H9 (cell line): Measurements from ENCODE around the gene RALY. TPM values are rescaled to one million over a fixed set of nuclear protein-coding genes. Genes with fewer than 3 reads are reported as not detected.

ENCODE experiments used
- DNase-seq: peaks from one replicate; pipeline ENCODE4 v3.0.0-alpha.2; 2017
- H2AFZ ChIP-seq: one replicate; pipeline ENCODE4 v1.6.1; 2013; ENCODE audit warnings: mild to moderate bottlenecking, low read length, control low read depth, moderate library complexity
- H2AK5ac ChIP-seq: 2 replicates; pipeline ENCODE4 v1.6.1; 2013; ENCODE audit warnings: low read length, control low read depth, mixed read lengths; ENCODE audit not compliant: insufficient read length
- H2BK120ac ChIP-seq: one replicate; pipeline ENCODE4 v1.6.1; 2013; ENCODE audit warnings: low read depth, mild to moderate bottlenecking, low read length, control low read depth, inconsistent platforms; ENCODE audit not compliant: poor library complexity, severe bottlenecking
- H2BK12ac ChIP-seq: 2 replicates; pipeline ENCODE4 v1.6.1; 2013; ENCODE audit warnings: low read length, control low read depth, mixed read lengths, low read depth; ENCODE audit not compliant: insufficient read length
- H2BK15ac ChIP-seq: 2 replicates; pipeline ENCODE4 v1.6.1; 2013; ENCODE audit warnings: low read depth, low read length, control low read depth
- H2BK20ac ChIP-seq: one replicate; pipeline ENCODE4 v1.6.1; 2013; ENCODE audit warnings: low read depth, mild to moderate bottlenecking, low read length, control low read depth, inconsistent platforms; ENCODE audit not compliant: poor library complexity, severe bottlenecking
- H2BK5ac ChIP-seq: 2 replicates; pipeline ENCODE4 v1.6.1; 2013; ENCODE audit warnings: low read length, control low read depth, mixed read lengths; ENCODE audit not compliant: insufficient read length
- H3K14ac ChIP-seq: 2 replicates; pipeline ENCODE4 v1.6.1; 2013; ENCODE audit warnings: low read length, control low read depth; ENCODE audit not compliant: insufficient read depth
- H3K18ac ChIP-seq: 2 replicates; pipeline ENCODE4 v1.6.1; 2013; ENCODE audit warnings: low read depth, mild to moderate bottlenecking, mixed read lengths, low read length, control low read depth; ENCODE audit not compliant: insufficient read length
- H3K23ac ChIP-seq: 2 replicates; pipeline ENCODE4 v1.6.1; 2013; ENCODE audit warnings: low read length, control low read depth, mixed read lengths, low read depth; ENCODE audit not compliant: insufficient read length
- H3K23me2 ChIP-seq: 2 replicates; pipeline ENCODE4 v1.6.1; 2013; ENCODE audit warnings: low read depth, mild to moderate bottlenecking, mixed read lengths, low read length, control low read depth; ENCODE audit not compliant: insufficient read length, poor library complexity, severe bottlenecking
- H3K27ac ChIP-seq: 2 replicates; pipeline ENCODE4 v1.5.1; 2013; ENCODE audit warnings: low read length, control low read depth, mixed read lengths, low read depth; ENCODE audit not compliant: insufficient read length
- H3K27me3 ChIP-seq: 2 replicates; pipeline ENCODE4 v1.6.1; 2013; ENCODE audit warnings: low read length, control low read depth, inconsistent platforms; ENCODE audit not compliant: insufficient read depth
- H3K4ac ChIP-seq: 2 replicates; pipeline ENCODE4 v1.6.1; 2013; ENCODE audit warnings: low read depth, mild to moderate bottlenecking, control low read depth, inconsistent platforms, low read length, moderate library complexity
- H3K4me1 ChIP-seq: 2 replicates; pipeline ENCODE4 v1.6.1; 2013; ENCODE audit warnings: low read length, control low read depth, inconsistent platforms; ENCODE audit not compliant: insufficient read depth
- H3K4me2 ChIP-seq: 2 replicates; pipeline ENCODE4 v1.6.1; 2013; ENCODE audit warnings: low read length, control low read depth, mixed read lengths; ENCODE audit not compliant: insufficient read length, insufficient read depth
- H3K56ac ChIP-seq: 2 replicates; pipeline ENCODE4 v1.6.1; 2013; ENCODE audit warnings: low read depth, mild to moderate bottlenecking, mixed read lengths, low read length, control low read depth; ENCODE audit not compliant: insufficient read length
- H3K79me1 ChIP-seq: 2 replicates; pipeline ENCODE4 v1.6.1; 2013; ENCODE audit warnings: low read depth, mild to moderate bottlenecking, moderate library complexity, low read length, control low read depth, inconsistent platforms; ENCODE audit not compliant: insufficient read depth, poor library complexity, severe bottlenecking
- H3K79me2 ChIP-seq: 2 replicates; pipeline ENCODE4 v1.6.1; 2013; ENCODE audit warnings: low read length, control low read depth, inconsistent platforms; ENCODE audit not compliant: insufficient read depth
- H3K9ac ChIP-seq: 2 replicates; pipeline ENCODE4 v1.6.1; 2013; ENCODE audit warnings: low read length, control low read depth, mixed read lengths; ENCODE audit not compliant: insufficient read length; ENCODE audit errors: extremely low read depth
- H3K9me3 ChIP-seq: one replicate; pipeline ENCODE4 v1.6.1; 2013; ENCODE audit warnings: low read depth, low read length, inconsistent platforms; ENCODE audit not compliant: control insufficient read depth
- H3T11ph ChIP-seq: one replicate; pipeline ENCODE4 v1.6.1; 2013; ENCODE audit warnings: mild to moderate bottlenecking, low read length, control low read depth, inconsistent platforms
- H4K20me1 ChIP-seq: one replicate; pipeline ENCODE4 v1.6.1; 2013; ENCODE audit not compliant: control insufficient read depth, insufficient read length, insufficient read depth
- H4K5ac ChIP-seq: 2 replicates; pipeline ENCODE4 v1.6.1; 2013; ENCODE audit warnings: low read depth, mild to moderate bottlenecking, mixed read lengths, low read length, control low read depth; ENCODE audit not compliant: insufficient read length
- H4K8ac ChIP-seq: replicated peaks from 2 replicates; pipeline ENCODE4 v1.6.1; 2013; ENCODE audit warnings: low read length, control low read depth, mixed read lengths, low read depth; ENCODE audit not compliant: insufficient read length
- H4K91ac ChIP-seq: 2 replicates; pipeline ENCODE4 v1.6.1; 2013; ENCODE audit warnings: low read depth, mild to moderate bottlenecking, moderate library complexity, mixed read lengths, low read length, control low read depth; ENCODE audit not compliant: insufficient read length
- H3K27ac Mint-ChIP-seq, 3 experiments: 2 replicates in 2 of 3; 3 replicates in 1 of 3; pipeline ENCODE4 v1.8.0; 2020 to 2021; ENCODE audit warnings: mixed read lengths in 3 of 3, mild to moderate bottlenecking in 1 of 3, moderate library complexity in 1 of 3
- H3K27me3 Mint-ChIP-seq: 2 replicates; pipeline ENCODE4 v1.8.0; 2021; ENCODE audit warnings: low read depth, mild to moderate bottlenecking, moderate library complexity, mixed read lengths
- H3K36me3 Mint-ChIP-seq, 3 experiments: 2 replicates in 2 of 3; 3 replicates in 1 of 3; pipeline ENCODE4 v1.8.0; 2020 to 2021; ENCODE audit warnings: low read depth in 3 of 3, mixed read lengths in 3 of 3; ENCODE audit not compliant: insufficient read depth in 1 of 3
- H3K4me1 Mint-ChIP-seq, 2 experiments: 2 replicates each; pipeline ENCODE4 v1.8.0; 2020; ENCODE audit warnings: mixed read lengths in 2 of 2
- H3K4me3 Mint-ChIP-seq, 2 experiments: 2 replicates in 1 of 2; 3 replicates in 1 of 2; pipeline ENCODE4 v1.8.0; 2020 to 2021; ENCODE audit warnings: mild to moderate bottlenecking in 2 of 2, mixed read lengths in 2 of 2, moderate library complexity in 1 of 2
- H3K9me3 Mint-ChIP-seq, 2 experiments: 2 replicates in 1 of 2; 3 replicates in 1 of 2; pipeline ENCODE4 v1.8.0; 2020; ENCODE audit warnings: mild to moderate bottlenecking in 2 of 2, mixed read lengths in 2 of 2, moderate library complexity in 1 of 2
- CTCF ChIP-seq: fragments of 200-600 bp; sonication (generic); conservative IDR thresholded peaks from 3 replicates; pipeline ENCODE4 v1.8.0; 2021; ENCODE audit warnings: antibody characterized with exemption, mild to moderate bottlenecking
- WGBS: extraction: QIAGEN DNeasy Blood & Tissue Kit; methylation state at CpG from one replicate; pipeline ENCODE4 v1.1.7; 2013; ENCODE audit warnings: missing lambda C conversion rate, low lambda C conversion rate, mixed read lengths; ENCODE audit not compliant: insufficient read length; ENCODE audit errors: extremely low coverage; 5-methylcytosine and 5-hydroxymethylcytosine counted together
- total RNA-seq: library from RNA; stranded (reverse); gene quantifications from 2 replicates; pipeline ENCODE4 v1.2.1, GENCODE V29; 2021

RALY gene
- total RNA-seq, 1 experiment from 2014 or later = 199 TPM

DNA sequence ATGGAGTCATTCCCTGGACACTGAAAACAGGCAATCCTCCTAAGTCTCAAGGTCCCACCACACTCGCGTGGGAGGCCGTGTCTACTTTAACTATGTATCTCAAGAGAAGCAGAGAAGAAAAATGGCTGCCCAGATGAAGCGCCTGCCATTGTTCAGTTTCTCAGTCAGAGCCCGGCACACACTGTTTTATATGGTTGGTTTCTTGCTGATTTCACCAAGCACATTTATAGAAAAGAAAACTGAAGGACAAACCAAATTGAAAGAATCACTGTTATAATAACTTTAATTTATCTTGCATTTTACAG lies 95.4 kb downstream of the RALY start:
- Histone ChIP-seq H3K9me3 (no peaks in the 10 kb centered on the region), H3K27ac (no peak overlapping the region), H3T11ph (no peak overlapping the region), H2BK20ac (no peak overlapping the region), H3K4me2 (no peak overlapping the region), H2BK120ac (no peak overlapping the region), H3K27me3 (no peaks in the 10 kb centered on the region), H4K5ac (no peak overlapping the region), H3K18ac (no peak overlapping the region), H3K23me2 (no peaks in the 10 kb centered on the region), H2BK15ac (no peak overlapping the region), H4K20me1 (no peaks in the 10 kb centered on the region), H2AK5ac (no peak overlapping the region), H3K9ac (no peak overlapping the region), H4K91ac (no peak overlapping the region), H4K8ac (no peak overlapping the region), H3K79me1 (no peaks in the 10 kb centered on the region), H3K4me1 (no peaks in the 10 kb centered on the region), H3K79me2 (no peaks in the 10 kb centered on the region), H3K56ac (no peak overlapping the region), H2AFZ (no peak overlapping the region), H3K14ac (no peak overlapping the region), H3K4ac (no peak overlapping the region), H2BK5ac (no peak overlapping the region), H3K23ac (no peak overlapping the region), H2BK12ac (no peak overlapping the region)
- WGBS = no CpG with 5 or more reads among the region's 5 CpGs
- peaks cover 41 to 81% (median 58%) of the 10 kb centered on the region in 3 experiments for H3K36me3 Mint-ChIP-seq
- H3K9me3 Mint-ChIP-seq = no peaks in the 10 kb centered on the region
- DNase-seq = no peak
- no peak overlapping the region for H3K4me3 Mint-ChIP-seq
- H3K4me1 Mint-ChIP-seq = no peaks in the 10 kb centered on the region
- peak overlapping the region in 2 of 3 experiments; percentile 5 to 37; a peak in 3 of 7 replicates for H3K27ac Mint-ChIP-seq
- TF ChIP-seq CTCF = no peak
- H3K27me3 Mint-ChIP-seq = no peaks in the 10 kb centered on the region
